ENCODE data around the gene PODN.

The PODN gene

DNA sequence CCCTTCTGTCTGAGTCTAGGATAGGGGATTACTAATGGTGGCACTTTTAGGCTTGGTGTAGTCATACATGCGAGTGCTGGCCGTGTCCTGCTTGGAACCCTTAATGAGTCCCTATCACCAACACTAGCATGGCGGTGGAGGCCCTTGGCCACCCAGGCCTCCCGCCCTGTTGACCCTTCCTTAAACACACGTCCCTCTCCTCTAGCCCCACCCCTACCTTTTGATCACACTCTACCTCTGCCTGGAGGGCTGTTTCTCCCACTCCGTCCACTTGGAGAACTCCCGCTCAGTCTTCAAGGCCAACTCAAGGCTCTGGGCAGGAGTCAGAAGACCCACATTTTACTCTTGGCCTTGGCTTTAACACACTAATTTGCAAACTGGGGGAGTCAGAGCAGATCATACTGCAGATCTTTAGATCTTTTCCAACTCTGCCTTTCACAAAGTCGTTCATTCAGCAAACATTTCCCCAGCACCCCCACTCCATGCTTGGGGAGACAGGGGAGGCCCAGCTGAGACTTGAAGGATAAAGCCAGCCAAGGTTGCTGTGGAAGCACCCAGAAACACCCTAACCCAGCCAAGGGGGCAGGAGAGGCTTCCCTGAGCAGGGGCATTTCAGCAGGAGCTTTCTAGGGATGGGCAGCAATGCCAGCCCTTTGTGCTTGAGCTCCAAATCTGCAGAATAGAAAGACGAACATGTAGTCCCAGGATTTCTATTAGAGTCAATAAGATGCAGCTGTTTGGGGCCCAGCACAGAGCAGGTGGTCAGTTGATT is 1.9 kb downstream of the PODN start:
- no peak overlapping the region for H3K27ac ChIP-seq
- TF ChIP-seq ZFX (IDR thresholded peaks at IDR 0.05), result no peak
- TF ChIP-seq, protein P1, sequence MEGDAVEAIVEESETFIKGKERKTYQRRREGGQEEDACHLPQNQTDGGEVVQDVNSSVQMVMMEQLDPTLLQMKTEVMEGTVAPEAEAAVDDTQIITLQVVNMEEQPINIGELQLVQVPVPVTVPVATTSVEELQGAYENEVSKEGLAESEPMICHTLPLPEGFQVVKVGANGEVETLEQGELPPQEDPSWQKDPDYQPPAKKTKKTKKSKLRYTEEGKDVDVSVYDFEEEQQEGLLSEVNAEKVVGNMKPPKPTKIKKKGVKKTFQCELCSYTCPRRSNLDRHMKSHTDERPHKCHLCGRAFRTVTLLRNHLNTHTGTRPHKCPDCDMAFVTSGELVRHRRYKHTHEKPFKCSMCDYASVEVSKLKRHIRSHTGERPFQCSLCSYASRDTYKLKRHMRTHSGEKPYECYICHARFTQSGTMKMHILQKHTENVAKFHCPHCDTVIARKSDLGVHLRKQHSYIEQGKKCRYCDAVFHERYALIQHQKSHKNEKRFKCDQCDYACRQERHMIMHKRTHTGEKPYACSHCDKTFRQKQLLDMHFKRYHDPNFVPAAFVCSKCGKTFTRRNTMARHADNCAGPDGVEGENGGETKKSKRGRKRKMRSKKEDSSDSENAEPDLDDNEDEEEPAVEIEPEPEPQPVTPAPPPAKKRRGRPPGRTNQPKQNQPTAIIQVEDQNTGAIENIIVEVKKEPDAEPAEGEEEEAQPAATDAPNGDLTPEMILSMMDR (conservative IDR thresholded peaks at IDR 0.05), result no peak

DNA sequence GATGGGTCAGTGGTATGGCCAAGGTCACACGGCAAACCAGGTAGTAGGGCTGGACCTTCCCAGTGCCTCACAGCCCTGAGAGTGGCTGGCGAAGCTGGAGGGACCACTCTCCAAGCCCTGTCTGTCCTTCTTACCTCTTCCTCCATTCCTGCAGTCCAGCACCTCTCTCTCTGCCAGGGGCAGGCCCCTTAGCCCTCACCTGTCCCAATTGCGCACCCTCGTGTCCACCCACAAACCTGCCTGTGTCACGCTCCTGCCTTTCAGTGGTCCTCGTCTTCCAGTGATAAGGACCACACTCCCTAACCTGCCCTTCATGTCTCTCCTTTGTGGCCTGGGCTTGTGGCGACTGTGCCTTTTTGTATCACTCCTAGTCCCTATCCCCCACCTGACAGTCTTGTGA is 3.4 kb downstream of the PODN start:
- TF ChIP-seq ZFX (IDR thresholded peaks at IDR 0.05), result no peak
- TF ChIP-seq, protein P1 (conservative IDR thresholded peaks at IDR 0.05), result no peak
- H3K27ac ChIP-seq, result no peak overlapping the region

DNA sequence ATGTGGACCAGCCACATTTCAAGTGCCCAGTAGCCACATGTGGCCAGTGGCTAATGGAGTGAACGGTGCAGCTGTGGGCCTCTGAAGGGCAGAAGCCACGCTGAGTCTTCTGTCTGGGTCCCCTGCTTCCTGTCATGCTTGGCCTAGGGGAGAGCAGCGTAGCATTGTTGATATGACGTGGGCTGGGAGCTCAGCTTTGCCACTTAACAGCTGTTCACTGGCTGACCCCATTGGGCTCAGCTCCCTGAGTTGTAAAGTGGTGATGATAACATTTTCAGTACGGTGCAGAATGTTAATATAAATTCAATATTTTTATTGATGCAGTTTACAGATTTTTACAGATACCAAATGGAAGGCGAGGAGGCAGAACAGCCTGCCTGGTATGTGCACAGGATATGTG is 4.5 kb downstream of the PODN start:
- H3K27ac ChIP-seq, result no peak overlapping the region
- TF ChIP-seq ZFX (IDR thresholded peaks at IDR 0.05), result no peak

DNA sequence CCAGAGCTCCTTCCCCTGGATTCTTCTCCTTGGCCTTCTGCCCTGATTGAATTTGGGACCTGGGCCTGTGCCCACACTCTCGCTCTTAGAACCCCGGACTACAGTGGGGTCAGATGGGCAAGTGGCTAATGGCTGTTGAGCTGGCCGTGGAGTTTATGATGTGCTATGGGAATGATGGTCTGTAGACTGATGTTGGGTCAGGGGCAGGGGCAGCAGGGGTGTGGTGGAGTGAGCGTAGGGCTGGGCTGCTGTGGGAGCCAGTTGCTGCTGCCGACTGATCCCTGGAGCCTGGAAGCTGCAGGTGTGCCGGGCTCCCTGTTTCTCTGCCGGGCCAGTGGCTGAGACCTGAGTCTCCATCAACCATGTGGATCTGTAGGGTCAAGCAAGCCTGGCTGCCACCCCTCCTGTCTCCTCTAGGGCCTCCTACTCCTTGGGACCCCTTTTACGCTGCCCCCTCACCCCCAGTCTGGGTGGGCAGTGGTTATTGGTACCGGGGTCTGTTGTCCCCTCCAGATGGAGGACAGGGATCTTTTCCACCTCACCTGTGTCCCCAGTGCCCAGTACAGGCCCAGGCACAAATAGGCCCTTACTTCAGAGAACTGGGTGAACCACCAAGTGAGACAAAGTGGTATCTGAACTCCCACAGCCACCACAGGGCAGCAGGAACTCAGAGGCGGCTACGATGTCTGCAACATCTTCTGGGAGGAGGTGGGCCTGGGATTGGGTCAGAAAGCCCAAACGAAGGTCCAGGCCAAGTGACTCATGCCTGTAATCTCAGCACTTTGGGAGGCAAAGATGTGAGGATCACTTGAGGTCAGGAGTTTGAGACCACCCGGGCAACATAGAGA is 5.1 kb downstream of the PODN start:
- no peak overlapping the region for H3K27ac ChIP-seq
- TF ChIP-seq, protein P1 (conservative IDR thresholded peaks at IDR 0.05), result no peak
- TF ChIP-seq ZFX (IDR thresholded peaks at IDR 0.05), result no peak

DNA sequence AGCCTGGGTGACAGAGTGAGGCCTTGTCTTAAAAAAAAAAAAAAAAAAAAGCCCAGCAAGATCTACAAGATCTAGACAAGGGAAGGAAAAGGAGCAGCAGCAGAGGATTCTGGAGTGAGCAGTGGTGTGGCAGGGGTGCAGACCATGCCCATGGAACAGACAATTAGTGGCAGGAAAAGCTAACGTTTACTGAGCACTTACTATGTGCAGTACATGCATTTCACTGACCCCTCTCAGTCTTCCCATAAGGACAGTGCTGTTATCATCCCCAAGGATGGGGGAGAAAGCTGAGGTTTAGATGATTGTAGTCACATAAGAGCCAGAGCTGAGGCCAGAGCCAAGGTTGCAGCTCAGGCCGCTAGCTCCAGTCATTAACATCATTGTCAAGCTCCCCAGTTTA is 5.9 kb downstream of the PODN start:
- H3K27ac ChIP-seq, result no peak overlapping the region
- TF ChIP-seq, protein P1 (conservative IDR thresholded peaks at IDR 0.05), result no peak
- no peak for TF ChIP-seq ZFX (IDR thresholded peaks at IDR 0.05)

DNA sequence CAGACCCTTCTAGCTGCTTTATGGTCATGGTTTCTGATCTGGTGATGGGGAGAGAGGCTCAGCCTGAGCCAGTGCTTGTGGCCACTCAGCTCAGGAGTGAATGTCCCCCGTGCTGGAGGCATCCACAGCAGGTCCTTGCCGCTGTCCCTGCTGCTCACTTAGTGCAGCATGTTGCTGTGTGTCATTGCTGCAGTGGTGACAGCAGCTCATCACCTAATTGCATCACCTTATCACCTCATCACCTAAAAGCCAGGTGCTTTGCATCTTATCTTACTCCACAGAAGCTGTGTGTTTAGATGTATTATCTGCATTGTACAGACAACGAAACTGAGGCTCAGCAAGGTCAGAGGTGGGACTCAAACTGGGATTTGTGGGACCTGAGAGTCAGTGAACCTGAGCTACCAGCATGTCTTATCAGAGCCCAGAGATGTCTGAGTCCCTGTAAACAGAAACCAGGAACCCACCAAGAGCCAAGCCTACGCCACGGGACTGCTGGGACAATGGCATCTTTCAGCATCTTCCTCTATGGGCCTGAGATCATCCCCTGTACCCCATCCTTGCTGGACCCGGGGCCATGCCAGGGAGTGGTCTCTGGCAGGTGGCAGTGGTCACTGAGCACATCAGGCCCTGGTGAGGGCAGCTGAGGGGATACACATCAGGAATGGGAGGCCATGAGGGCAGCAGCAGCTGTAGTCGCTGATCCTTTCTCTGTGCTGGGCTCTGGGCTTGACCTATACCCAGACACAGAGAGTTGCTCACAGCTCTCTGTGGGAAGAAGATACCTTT is 6.5 kb downstream of the PODN start:
- no peak for TF ChIP-seq ZFX (IDR thresholded peaks at IDR 0.05)
- TF ChIP-seq, protein P1 (conservative IDR thresholded peaks at IDR 0.05), result no peak
- H3K27ac ChIP-seq, result no peak overlapping the region

DNA sequence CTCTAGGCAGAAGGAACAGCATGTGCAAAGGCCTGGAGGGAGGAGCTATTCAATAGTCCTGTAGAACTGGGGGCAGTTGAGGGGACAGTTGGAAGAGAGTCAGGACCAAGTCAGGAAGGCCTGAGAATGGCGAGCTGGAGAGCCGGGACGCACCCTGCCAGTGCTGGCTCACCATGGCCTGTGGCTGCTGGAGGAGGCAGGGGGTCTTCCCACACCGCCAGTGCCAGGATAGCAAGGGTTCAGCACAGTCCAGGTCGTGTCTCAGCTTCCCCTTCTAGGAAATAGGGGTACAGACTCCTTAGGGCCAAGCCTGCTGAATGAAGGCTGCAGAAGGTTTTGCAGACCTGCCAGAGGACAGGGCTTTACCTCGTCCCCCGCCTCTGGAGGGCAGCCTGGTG is 7.3 kb downstream of the PODN start:
- no peak overlapping the region for H3K27ac ChIP-seq
- TF ChIP-seq, protein P1 (conservative IDR thresholded peaks at IDR 0.05), result no peak
- no peak for TF ChIP-seq ZFX (IDR thresholded peaks at IDR 0.05)
